Esophagus muscularis mucosa (tissue), 4 donors: ENCODE measurements around the gene ORM1.

Source experiments
- EP300 ChIP-seq: sonication (generic); formaldehyde crosslinking; IDR thresholded peaks from one replicate; pipeline ENCODE4 v1.6.1; 2017; ENCODE audit warnings: antibody characterized with exemption
- POLR2A ChIP-seq: fragments of 450-650 bp; IDR thresholded peaks from one replicate; pipeline ENCODE4 v1.6.1; 2017; ENCODE audit warnings: antibody characterized with exemption, moderate library complexity, mild to moderate bottlenecking, low read depth
- POLR2AphosphoS5 ChIP-seq, 2 donors: sonication (generic); formaldehyde crosslinking; IDR thresholded peaks; one replicate each; pipeline ENCODE4 v1.6.1; 2017; ENCODE audit warnings: antibody characterized with exemption in 2 of 2
- TF ChIP-seq, protein P1 (sequence below), 3 experiments: fragments of 200-600 bp in 2 of 3; fragments of 450-650 bp in 1 of 3; sonication (generic) in 2 of 3; IDR thresholded peaks; one replicate each; pipeline ENCODE4 v1.5.1; 2017 to 2019; ENCODE audit warnings: antibody characterized with exemption in 3 of 3, mild to moderate bottlenecking in 2 of 3, moderate library complexity in 1 of 3

DNA sequence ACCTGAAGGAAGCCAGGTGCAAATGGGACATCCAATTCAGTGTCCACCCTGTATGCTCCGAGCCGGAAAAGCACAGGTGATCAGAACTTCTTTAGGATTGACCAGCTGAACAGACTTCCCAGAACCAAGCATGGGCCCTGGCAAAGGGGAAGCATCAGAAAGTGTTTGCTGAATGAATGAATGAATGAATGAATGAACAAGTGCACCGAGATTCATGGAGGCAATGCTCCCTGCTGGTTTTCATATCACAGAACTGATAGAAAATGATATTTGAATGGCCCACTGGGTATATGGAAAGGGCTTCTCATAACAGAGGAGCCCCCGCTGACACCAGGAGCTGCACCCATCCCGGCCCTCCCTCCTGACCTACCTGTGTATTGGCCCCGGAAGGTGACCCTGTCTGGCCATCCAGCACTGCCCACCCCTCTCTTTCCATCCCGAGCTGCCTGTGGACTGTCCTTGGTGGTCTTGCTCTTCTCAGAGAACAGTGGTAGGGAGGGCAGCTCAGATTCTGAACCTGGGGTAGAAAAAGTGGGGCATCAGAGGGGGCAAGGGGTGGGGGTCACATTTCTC is 22.7 kb downstream of the ORM1 start:
- TF ChIP-seq POLR2AphosphoS5 (IDR thresholded peaks at IDR 0.05): no peak
- TF ChIP-seq, protein P1, sequence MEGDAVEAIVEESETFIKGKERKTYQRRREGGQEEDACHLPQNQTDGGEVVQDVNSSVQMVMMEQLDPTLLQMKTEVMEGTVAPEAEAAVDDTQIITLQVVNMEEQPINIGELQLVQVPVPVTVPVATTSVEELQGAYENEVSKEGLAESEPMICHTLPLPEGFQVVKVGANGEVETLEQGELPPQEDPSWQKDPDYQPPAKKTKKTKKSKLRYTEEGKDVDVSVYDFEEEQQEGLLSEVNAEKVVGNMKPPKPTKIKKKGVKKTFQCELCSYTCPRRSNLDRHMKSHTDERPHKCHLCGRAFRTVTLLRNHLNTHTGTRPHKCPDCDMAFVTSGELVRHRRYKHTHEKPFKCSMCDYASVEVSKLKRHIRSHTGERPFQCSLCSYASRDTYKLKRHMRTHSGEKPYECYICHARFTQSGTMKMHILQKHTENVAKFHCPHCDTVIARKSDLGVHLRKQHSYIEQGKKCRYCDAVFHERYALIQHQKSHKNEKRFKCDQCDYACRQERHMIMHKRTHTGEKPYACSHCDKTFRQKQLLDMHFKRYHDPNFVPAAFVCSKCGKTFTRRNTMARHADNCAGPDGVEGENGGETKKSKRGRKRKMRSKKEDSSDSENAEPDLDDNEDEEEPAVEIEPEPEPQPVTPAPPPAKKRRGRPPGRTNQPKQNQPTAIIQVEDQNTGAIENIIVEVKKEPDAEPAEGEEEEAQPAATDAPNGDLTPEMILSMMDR (IDR thresholded peaks at IDR 0.05): no peak
- TF ChIP-seq POLR2A: no peak
- no peak for TF ChIP-seq EP300
